B cell (primary cell): ENCODE measurements around the gene BET1L.

ENCODE experiments used
- EZH2 ChIP-seq: IDR thresholded peaks from 2 replicates; pipeline ENCODE4 v1.6.1; 2012; ENCODE audit warnings: borderline replicate concordance, low read depth, mild to moderate bottlenecking, moderate library complexity, low read length; ENCODE audit not compliant: insufficient read depth, poor library complexity, severe bottlenecking
- TF ChIP-seq, protein P1 (sequence below): fragments of 200-600 bp; IDR thresholded peaks from one replicate; pipeline ENCODE4 v1.8.0; 2022; ENCODE audit warnings: antibody characterized with exemption, mild to moderate bottlenecking

DNA sequence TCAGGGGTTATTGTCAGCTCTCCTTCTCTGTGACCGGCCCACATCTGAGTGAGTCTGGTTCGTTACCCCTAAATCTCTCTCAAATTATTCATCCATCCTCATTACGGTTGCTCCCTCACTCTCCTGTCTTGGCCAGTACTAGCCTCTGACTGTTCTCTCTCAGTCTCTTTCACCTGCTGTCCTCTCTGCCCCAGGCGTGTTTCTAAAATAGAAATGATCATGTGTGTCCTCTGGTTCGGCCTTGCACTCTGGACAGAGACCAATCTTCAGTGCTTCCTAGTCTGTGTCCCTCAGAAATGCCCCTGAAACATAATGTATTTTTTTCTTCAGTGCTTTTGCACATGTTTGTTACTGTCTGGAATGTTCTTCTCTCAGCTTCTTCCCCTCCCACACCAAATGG lies 34.4 kb upstream of the BET1L start:
- TF ChIP-seq, protein P1, sequence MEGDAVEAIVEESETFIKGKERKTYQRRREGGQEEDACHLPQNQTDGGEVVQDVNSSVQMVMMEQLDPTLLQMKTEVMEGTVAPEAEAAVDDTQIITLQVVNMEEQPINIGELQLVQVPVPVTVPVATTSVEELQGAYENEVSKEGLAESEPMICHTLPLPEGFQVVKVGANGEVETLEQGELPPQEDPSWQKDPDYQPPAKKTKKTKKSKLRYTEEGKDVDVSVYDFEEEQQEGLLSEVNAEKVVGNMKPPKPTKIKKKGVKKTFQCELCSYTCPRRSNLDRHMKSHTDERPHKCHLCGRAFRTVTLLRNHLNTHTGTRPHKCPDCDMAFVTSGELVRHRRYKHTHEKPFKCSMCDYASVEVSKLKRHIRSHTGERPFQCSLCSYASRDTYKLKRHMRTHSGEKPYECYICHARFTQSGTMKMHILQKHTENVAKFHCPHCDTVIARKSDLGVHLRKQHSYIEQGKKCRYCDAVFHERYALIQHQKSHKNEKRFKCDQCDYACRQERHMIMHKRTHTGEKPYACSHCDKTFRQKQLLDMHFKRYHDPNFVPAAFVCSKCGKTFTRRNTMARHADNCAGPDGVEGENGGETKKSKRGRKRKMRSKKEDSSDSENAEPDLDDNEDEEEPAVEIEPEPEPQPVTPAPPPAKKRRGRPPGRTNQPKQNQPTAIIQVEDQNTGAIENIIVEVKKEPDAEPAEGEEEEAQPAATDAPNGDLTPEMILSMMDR = no peak
- TF ChIP-seq EZH2 = no peak
